ENCODE results near the gene CACNA2D1. TPM values are rescaled to one million over a fixed set of nuclear protein-coding genes. Genes with fewer than 3 reads are reported as not detected.

CACNA2D1 gene
- polyA plus RNA-seq, 1 experiment = 19.5 TPM

DNA sequence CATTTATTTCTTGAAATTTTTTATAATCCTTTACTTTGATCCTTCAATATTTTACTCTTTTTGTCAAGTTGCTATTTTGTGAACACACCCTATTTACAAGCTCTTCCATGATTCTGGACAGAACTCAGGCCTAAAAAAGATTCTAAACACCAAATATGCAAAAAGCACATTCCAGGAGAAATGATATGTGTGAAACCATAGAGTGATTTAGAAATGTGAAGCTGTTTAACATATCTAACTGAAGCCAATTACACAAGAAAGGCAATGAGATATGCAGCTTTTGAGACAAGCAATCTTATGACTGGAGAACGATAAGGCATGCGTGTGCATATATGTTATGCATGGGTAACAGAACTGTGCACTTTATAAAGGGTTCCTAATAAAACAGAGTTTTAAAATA is 243.0 kb downstream of the CACNA2D1 start:
- H3K27ac ChIP-seq (ENCODE audit: low read depth, low read length) = no peak overlapping the region
- H3K27me3 ChIP-seq (ENCODE audit: control insufficient read depth, insufficient read depth, low read length) = no peaks in the 10 kb centered on the region
- TF ChIP-seq, protein P1, sequence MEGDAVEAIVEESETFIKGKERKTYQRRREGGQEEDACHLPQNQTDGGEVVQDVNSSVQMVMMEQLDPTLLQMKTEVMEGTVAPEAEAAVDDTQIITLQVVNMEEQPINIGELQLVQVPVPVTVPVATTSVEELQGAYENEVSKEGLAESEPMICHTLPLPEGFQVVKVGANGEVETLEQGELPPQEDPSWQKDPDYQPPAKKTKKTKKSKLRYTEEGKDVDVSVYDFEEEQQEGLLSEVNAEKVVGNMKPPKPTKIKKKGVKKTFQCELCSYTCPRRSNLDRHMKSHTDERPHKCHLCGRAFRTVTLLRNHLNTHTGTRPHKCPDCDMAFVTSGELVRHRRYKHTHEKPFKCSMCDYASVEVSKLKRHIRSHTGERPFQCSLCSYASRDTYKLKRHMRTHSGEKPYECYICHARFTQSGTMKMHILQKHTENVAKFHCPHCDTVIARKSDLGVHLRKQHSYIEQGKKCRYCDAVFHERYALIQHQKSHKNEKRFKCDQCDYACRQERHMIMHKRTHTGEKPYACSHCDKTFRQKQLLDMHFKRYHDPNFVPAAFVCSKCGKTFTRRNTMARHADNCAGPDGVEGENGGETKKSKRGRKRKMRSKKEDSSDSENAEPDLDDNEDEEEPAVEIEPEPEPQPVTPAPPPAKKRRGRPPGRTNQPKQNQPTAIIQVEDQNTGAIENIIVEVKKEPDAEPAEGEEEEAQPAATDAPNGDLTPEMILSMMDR (IDR thresholded peaks at IDR 0.05; ENCODE audit: low read depth, low read length) = no peak
- H3K4me3 ChIP-seq (ENCODE audit: low read depth, low read length) = no peak overlapping the region
- ChIA-PET CTCF (interaction anchor here (0.6 kb wide), 1 partner anchor 527 kb away, joined by 6 read pairs; no protein-coding TSS in a partner anchor), POLR2A (no interaction called here)
- no peaks in the 10 kb centered on the region for H3K9me3 ChIP-seq (ENCODE audit: control insufficient read depth, insufficient read depth, low read length)
- DNase-seq (ENCODE audit: low read depth, low spot score) = no peak

DNA sequence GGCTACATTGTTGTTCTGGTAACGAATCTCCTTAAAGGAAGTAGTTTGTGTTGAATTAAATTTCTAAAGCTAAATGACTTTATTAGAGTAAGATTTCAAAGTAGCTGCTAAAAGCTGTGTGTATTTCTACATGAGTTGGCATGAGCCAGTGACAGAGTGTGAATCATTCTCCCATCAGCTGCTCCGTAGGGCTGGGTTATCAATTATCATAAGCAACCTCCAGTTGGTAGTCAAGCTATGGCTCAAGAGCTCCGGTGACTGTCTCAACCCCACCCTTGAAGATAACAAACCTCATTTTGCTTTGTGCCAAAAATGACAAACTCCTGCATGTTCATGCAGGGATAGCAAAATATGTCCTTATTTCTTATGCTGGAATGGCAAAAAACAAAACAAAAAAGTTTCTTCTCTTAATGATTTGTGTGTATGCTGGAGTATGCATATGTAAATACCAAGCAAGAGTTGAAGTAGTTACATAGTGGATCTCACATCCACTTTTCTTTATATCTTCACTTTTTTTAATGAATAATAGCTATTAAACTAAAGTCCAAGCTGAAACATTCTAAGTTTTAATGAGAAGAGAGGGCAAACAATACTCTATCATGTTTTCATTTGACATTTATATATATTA is 249.4 kb downstream of the CACNA2D1 start:
- no peak for DNase-seq (ENCODE audit: low read depth, low spot score)
- TF ChIP-seq, protein P1 (IDR thresholded peaks at IDR 0.05; ENCODE audit: low read depth, low read length) = no peak
- no peaks in the 10 kb centered on the region for H3K27me3 ChIP-seq (ENCODE audit: control insufficient read depth, insufficient read depth, low read length)
- H3K4me3 ChIP-seq (ENCODE audit: low read depth, low read length) = no peak overlapping the region
- POLR2A ChIA-PET = no interaction called here
- no peak overlapping the region for H3K27ac ChIP-seq (ENCODE audit: low read depth, low read length)
- H3K9me3 ChIP-seq (ENCODE audit: control insufficient read depth, insufficient read depth, low read length) = no peaks in the 10 kb centered on the region
- CTCF ChIA-PET = interaction anchor here (1.2 kb wide), 1 partner anchor 40 kb away, joined by 3 read pairs; no protein-coding TSS in a partner anchor

DNA sequence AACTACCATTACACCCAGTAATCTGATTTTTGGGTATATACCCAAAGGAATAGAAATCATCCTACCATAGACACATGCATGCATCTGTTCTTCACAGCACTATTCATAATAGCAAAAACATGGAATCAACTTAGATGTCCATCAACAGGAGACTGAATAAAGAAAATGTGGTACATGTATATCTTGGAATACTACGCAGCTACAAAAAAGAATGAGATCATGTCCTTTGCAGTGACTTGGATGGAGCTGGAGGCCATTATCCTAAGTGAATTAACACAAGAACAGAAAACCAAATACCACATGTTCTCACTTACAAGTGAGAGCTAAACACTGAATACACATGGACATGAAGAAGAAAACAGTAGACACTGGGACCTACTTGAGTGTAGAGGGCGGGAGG is 254.9 kb downstream of the CACNA2D1 start:
- H3K4me3 ChIP-seq (ENCODE audit: low read depth, low read length) = no peak overlapping the region
- no peak for DNase-seq (ENCODE audit: low read depth, low spot score)
- H3K9me3 ChIP-seq (ENCODE audit: control insufficient read depth, insufficient read depth, low read length) = no peaks in the 10 kb centered on the region
- ChIA-PET POLR2A (no interaction called here), CTCF (no interaction called here)
- TF ChIP-seq, protein P1 (IDR thresholded peaks at IDR 0.05; ENCODE audit: low read depth, low read length) = no peak
- H3K27ac ChIP-seq (ENCODE audit: low read depth, low read length) = no peak overlapping the region
- no peaks in the 10 kb centered on the region for H3K27me3 ChIP-seq (ENCODE audit: control insufficient read depth, insufficient read depth, low read length)

DNA sequence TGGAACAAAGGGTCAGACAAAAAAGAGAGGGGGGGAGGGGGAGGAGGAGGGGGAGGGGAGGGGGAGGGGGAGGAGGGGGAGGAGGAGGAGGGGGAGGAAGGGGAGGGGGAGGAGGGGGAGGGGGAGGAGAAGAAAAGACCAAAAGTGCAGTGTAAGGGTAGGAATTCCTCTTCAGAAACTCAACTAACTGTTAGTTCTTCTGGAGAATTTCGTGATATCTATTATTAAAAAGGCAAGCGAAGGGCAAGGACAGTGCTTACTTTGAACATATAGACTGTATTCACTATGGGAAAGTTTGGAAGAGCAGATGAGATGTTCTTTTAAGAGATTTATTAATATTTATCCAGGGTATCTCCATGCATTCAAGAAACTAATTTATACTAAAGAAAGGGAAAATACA is 258.1 kb downstream of the CACNA2D1 start:
- H3K9me3 ChIP-seq (ENCODE audit: control insufficient read depth, insufficient read depth, low read length) = no peaks in the 10 kb centered on the region
- DNase-seq (ENCODE audit: low read depth, low spot score) = no peak
- ChIA-PET POLR2A (no interaction called here), CTCF (interaction anchor here (0.8 kb wide), 1 partner anchor 1927 kb away, joined by 3 read pairs; no protein-coding TSS in a partner anchor)
- no peak overlapping the region for H3K27ac ChIP-seq (ENCODE audit: low read depth, low read length)
- H3K27me3 ChIP-seq (ENCODE audit: control insufficient read depth, insufficient read depth, low read length) = no peaks in the 10 kb centered on the region
- no peak overlapping the region for H3K4me3 ChIP-seq (ENCODE audit: low read depth, low read length)
- TF ChIP-seq, protein P1 (IDR thresholded peaks at IDR 0.05; ENCODE audit: low read depth, low read length) = no peak

DNA sequence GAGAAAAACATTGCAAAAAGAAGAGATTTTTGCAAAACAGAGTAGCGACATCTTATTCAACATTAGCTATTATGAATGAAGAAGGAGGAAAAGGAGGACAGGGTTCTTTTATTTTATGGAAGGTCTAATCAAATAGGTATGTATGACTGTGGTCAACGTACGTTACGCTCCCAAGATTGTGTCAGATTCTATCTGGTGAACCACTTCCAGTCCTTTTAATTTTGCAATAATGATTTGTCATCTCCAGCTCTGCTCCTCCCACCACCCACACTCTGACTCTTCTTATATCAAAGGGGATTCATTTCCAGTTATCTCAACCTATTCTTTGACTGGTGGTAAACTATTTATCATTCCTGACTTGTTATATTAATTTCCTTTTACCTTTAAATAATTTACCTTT is 259.9 kb downstream of the CACNA2D1 start:
- H3K4me3 ChIP-seq (ENCODE audit: low read depth, low read length) = no peak overlapping the region
- H3K27me3 ChIP-seq (ENCODE audit: control insufficient read depth, insufficient read depth, low read length) = no peaks in the 10 kb centered on the region
- DNase-seq (ENCODE audit: low read depth, low spot score) = no peak
- CTCF ChIA-PET = no interaction called here
- H3K9me3 ChIP-seq (ENCODE audit: control insufficient read depth, insufficient read depth, low read length) = no peaks in the 10 kb centered on the region
- POLR2A ChIA-PET = no interaction called here
- TF ChIP-seq, protein P1 (IDR thresholded peaks at IDR 0.05; ENCODE audit: low read depth, low read length) = no peak
- no peak overlapping the region for H3K27ac ChIP-seq (ENCODE audit: low read depth, low read length)
